A673 (cell line): ENCODE results near the gene RHBDL2. TPM values are rescaled to one million over a fixed set of nuclear protein-coding genes. Genes with fewer than 3 reads are reported as not detected.

Experiments used
- BruUV-seq: library from RNA; stranded (reverse); fragments of 400-500 nt; replicated peaks from 2 replicates; lab custom pipeline; 2021; lab: Mats Ljungman, UMichigan
- CTCF ChIA-PET: fragments of 300-600 bp; sonication (Branson Sonifier 250); formaldehyde crosslinking; loops from one replicate; lab custom pipeline; 2022; ENCODE audit warnings: antibody characterized with exemption; lab: Charles Lee
- POLR2A ChIA-PET: fragments of 300-600 bp; sonication (Branson Sonifier 250); formaldehyde crosslinking; loops from one replicate; lab custom pipeline; 2022; ENCODE audit warnings: antibody characterized with exemption; ENCODE audit not compliant: low non-redundant PET; lab: Charles Lee
- DNase-seq: peaks from one replicate; pipeline ENCODE4 v3.0.0-alpha.2; 2015; ENCODE audit warnings: low spot score
- H3K27ac ChIP-seq: fragments of 200-600 bp; sonication (generic); 2 replicates; pipeline ENCODE4 v1.5.1; 2016; ENCODE audit warnings: mixed run types, low read depth, mild to moderate bottlenecking, mixed read lengths, antibody characterized with exemption, low read length; ENCODE audit not compliant: poor library complexity, severe bottlenecking
- H3K27me3 ChIP-seq: fragments of 200-600 bp; sonication (generic); replicated peaks from 2 replicates; pipeline ENCODE4 v1.6.1; 2017; ENCODE audit warnings: mixed run types, low read depth, mild to moderate bottlenecking, mixed read lengths, antibody characterized with exemption, low read length; ENCODE audit not compliant: insufficient read depth, poor library complexity
- H3K36me3 ChIP-seq: fragments of 200-600 bp; sonication (generic); 2 replicates; pipeline ENCODE4 v1.6.1; 2016; ENCODE audit warnings: mixed run types, mild to moderate bottlenecking, mixed read lengths, antibody characterized with exemption, low read length; ENCODE audit not compliant: insufficient read depth, poor library complexity, severe bottlenecking
- H3K4me1 ChIP-seq: fragments of 200-600 bp; sonication (generic); 2 replicates; pipeline ENCODE4 v1.6.1; 2017; ENCODE audit warnings: mixed run types, mild to moderate bottlenecking, mixed read lengths, antibody characterized with exemption, low read length; ENCODE audit not compliant: insufficient read depth, poor library complexity, severe bottlenecking
- H3K4me3 ChIP-seq: fragments of 200-600 bp; sonication (generic); 2 replicates; pipeline ENCODE4 v1.5.1; 2016; ENCODE audit warnings: low read depth, mixed run types, mild to moderate bottlenecking, mixed read lengths, low read length; ENCODE audit not compliant: poor library complexity, severe bottlenecking
- H3K9me3 ChIP-seq: fragments of 200-600 bp; sonication (generic); 2 replicates; pipeline ENCODE4 v1.6.1; 2016; ENCODE audit warnings: mixed run types, low read depth, mild to moderate bottlenecking, mixed read lengths, antibody characterized with exemption, low read length; ENCODE audit not compliant: poor library complexity, severe bottlenecking
- EZH2 ChIP-seq: fragments of 200-600 bp; sonication (generic); IDR thresholded peaks from 2 replicates; pipeline ENCODE4 v1.6.1; 2017; ENCODE audit warnings: borderline replicate concordance, low read depth, mild to moderate bottlenecking, mixed read lengths, antibody characterized with exemption, low read length; ENCODE audit not compliant: poor library complexity, severe bottlenecking
- intact Hi-C: fragments of 100-400 bp; cut with micrococcal nuclease; formaldehyde crosslinking; loops from one replicate; pipeline ENCODE4 v1.10.0; 2022; ENCODE audit not compliant: unreplicated experiment
- total RNA-seq: library from RNA; stranded (reverse); gene quantifications from 2 replicates; pipeline ENCODE4 v1.2.3, GENCODE V29; 2021
- TF ChIP-seq, protein P1 (sequence below): fragments of 300-800, 200-600 bp; sonication (generic); conservative IDR thresholded peaks from 2 replicates; pipeline ENCODE4 v1.5.1; 2017; ENCODE audit warnings: low read depth, mild to moderate bottlenecking, antibody characterized with exemption, low read length, moderate library complexity, mixed read lengths

RHBDL2 gene
- total RNA-seq, 1 experiment from 2014 or later: not detected

DNA sequence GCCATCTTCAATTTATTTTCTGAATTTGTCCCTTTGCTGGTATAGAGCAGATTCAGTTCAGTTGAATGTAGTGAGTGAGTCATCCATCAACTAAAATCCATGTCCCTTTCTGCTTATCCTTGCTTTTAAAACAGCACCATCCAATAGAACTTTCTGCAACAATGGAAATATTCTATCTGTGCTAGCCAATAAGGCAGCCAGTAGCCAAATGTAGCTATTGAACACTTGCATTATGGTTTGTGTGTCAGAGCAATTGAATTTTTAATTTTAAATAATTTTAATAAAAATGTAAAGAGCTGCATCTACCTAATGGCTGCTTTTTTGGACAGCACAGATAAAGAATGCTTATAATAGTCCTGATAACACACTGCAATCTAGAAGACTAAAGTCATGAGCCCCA is 60.1 kb downstream of the RHBDL2 start, which contains the start of gene GJA9:
Gene GJA9, minus strand, starts transcription at position 101 of the 400 bp plus-strand sequence. CDS start 5,489 bp downstream, outside the sequence.
- CTCF ChIA-PET: no interaction called here
- no peak for DNase-seq
- Histone ChIP-seq H3K36me3 (no peaks in the 10 kb centered on the region), H3K9me3 (no peaks in the 10 kb centered on the region), H3K4me1 (no peaks in the 10 kb centered on the region), H3K27ac (no peak within 1 kb of the TSS), H3K4me3 (no peak within 1 kb of the TSS), H3K27me3 (no peaks in the 10 kb centered on the region)
- intact Hi-C loops: no loop called here
- POLR2A ChIA-PET: no interaction called here
- no TSS peak for BruUV-seq
- TF ChIP-seq, protein P1, sequence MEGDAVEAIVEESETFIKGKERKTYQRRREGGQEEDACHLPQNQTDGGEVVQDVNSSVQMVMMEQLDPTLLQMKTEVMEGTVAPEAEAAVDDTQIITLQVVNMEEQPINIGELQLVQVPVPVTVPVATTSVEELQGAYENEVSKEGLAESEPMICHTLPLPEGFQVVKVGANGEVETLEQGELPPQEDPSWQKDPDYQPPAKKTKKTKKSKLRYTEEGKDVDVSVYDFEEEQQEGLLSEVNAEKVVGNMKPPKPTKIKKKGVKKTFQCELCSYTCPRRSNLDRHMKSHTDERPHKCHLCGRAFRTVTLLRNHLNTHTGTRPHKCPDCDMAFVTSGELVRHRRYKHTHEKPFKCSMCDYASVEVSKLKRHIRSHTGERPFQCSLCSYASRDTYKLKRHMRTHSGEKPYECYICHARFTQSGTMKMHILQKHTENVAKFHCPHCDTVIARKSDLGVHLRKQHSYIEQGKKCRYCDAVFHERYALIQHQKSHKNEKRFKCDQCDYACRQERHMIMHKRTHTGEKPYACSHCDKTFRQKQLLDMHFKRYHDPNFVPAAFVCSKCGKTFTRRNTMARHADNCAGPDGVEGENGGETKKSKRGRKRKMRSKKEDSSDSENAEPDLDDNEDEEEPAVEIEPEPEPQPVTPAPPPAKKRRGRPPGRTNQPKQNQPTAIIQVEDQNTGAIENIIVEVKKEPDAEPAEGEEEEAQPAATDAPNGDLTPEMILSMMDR: no peak
- TF ChIP-seq EZH2: no peak

DNA sequence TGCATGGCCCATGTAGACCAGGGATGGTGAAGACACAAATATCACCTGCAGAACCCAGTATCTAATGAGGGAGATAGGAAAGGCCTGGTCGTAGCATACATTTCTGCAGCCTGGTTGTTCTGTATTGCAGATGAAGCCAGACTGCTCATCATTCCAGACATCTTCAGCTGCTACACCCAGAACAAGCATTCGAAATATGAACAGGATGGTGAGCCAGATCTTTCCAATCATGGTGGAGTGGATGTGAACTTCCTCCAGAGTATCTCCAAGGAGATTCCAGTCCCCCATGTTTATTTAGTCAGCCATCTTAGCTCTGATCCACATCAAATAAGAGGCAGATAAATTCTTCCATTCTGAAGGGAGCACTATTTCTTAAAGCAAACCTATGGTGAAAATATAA is 65.8 kb downstream of the RHBDL2 start:
- POLR2A ChIA-PET: no interaction called here
- Histone ChIP-seq H3K4me3 (no peak overlapping the region), H3K27me3 (no peaks in the 10 kb centered on the region), H3K9me3 (no peaks in the 10 kb centered on the region), H3K27ac (no peak overlapping the region), H3K36me3 (no peaks in the 10 kb centered on the region), H3K4me1 (peaks cover 4% of the 10 kb centered on the region)
- no TSS peak for BruUV-seq
- TF ChIP-seq, protein P1: no peak
- TF ChIP-seq EZH2: no peak
- DNase-seq: no peak
- CTCF ChIA-PET: no interaction called here
- intact Hi-C loops: no loop called here

DNA sequence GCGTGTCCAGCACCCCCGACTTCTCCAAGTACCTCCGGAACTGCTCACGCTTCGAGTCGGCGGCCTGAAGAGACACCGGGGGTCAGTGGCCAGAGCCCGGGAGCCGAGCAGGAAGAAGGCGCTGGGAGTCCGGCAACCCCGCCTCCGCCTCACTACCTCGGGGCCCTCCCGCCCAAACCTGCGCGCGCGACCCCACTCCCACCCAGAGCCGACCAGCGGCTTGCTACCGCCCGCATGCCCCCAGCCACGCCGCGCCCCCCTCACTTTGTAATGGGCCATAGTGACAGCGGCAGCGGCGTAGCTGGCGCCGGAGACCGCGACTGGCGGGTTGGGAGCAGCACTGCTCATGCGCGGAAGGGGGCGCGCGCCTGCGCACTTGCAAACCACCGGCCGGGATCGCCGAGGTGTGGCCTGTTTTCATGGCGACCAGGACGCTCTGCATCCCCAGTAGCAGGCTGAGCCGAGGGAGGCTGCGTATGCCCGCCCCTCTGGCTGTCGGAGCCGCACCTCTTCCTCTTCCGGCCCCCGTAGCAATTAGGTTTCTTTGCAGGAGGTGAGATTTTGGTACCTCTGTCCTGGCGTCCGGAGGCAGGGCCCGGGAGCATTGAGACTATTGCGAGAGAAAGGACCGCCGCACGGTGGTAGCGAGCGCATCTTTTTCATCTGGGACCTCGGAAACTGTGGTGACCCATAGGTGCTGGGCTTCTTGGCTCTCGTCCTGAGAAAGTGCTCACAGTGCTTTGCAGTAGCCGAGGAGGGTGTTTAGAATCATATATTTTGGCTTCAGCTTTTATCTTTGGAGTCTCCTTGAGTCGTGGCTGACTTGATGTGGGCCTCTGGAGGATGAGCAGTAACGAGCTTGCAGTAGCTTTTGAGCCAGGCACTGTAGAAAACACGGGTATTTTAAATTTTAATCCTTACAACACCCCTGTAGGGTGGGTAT is 68.3 kb downstream of the RHBDL2 start, which contains the start of gene MYCBP:
Gene MYCBP, minus strand, starts transcription at position 322 of the 943 bp plus-strand sequence. Its CDS starts 43 bp downstream, at position 279.
- intact Hi-C loops: loop anchor here (5.0 kb wide), 1 partner anchor 119 kb away; the partner anchor contains the start of gene AKIRIN1
- DNase-seq: peak; percentile 97
- Histone ChIP-seq H3K4me3 (peak within 1 kb of the TSS; percentile 83), H3K27ac (peak within 1 kb of the TSS; percentile 61), H3K27me3 (no peaks in the 10 kb centered on the region), H3K9me3 (no peaks in the 10 kb centered on the region), H3K4me1 (peaks cover 4% of the 10 kb centered on the region), H3K36me3 (no peaks in the 10 kb centered on the region)
- TF ChIP-seq EZH2: no peak
- TF ChIP-seq, protein P1: no peak
- TSS peak; percentile 54 for BruUV-seq
- POLR2A ChIA-PET: interaction anchor here (0.7 kb wide), 1 partner anchor 801 kb away, joined by 3 read pairs; no protein-coding TSS in a partner anchor
- CTCF ChIA-PET: no interaction called here
